GM12892 (cell line): ENCODE results near the gene CCL21.

ENCODE experiments used
- POLR2A ChIP-seq: IDR thresholded peaks from 2 replicates; pipeline ENCODE4 v1.6.1; 2011; ENCODE audit warnings: low read depth, low read length, control low read depth
- POLR2AphosphoS5 ChIP-seq: IDR thresholded peaks from 2 replicates; pipeline ENCODE4 v1.6.1; 2011; ENCODE audit warnings: low read depth, low read length, control low read depth
- TAF1 ChIP-seq: IDR thresholded peaks from 2 replicates; pipeline ENCODE4 v1.6.1; 2011; ENCODE audit warnings: low read depth, mild to moderate bottlenecking, control low read depth, low read length, borderline replicate concordance

GRCh38 chr9:34674440-34674839 is 35.5 kb downstream of the CCL21 start:
- TF ChIP-seq POLR2A: no peak
- no peak for TF ChIP-seq POLR2AphosphoS5
- TF ChIP-seq TAF1: no peak
